Measurements from ENCODE around the gene NNAT. TPM values are rescaled to one million over a fixed set of nuclear protein-coding genes. Genes with fewer than 3 reads are reported as not detected.

The NNAT gene
- total RNA-seq, 1 experiment from 2014 or later = 43.1 TPM

DNA sequence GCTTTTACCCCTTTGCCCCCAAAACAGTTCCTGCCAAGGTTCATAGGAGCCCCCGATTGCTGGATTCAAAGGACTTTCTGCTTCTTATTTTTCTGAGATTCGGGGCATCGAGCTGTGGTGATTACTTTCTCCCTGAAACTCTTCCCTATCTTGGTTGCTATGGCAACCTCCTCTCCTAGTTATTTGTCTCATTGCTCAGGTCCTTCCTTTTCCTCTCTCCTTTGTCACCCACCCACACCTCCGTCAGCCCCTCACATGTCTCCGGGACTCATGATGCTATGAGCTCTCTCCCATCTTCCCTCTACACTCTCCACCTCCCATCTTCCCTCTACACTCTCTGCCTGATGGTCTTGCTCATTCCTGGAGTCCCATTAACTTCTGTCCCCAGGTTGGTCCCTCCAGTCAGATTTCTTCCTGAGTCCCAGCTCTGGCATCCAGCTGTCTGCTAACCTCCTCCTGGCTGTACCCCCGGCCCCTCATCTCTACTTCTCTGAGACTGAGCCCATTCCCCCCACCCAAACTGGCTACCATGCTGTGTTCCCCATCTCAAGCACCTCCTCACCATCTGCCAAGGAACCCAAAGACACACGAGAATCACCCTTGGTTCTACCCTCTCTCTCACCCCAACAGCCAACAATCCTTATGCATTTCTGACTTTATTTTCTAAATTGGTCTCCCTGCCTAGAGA lies 30.2 kb upstream of the NNAT start:
- Histone ChIP-seq H3K4me1 (ENCODE audit: insufficient read depth, low read length) (no peaks in the 10 kb centered on the region; the same call in 1 of the 2 replicates), H2BK5ac (ENCODE audit: insufficient read length, low read length) (no peak overlapping the region), H4K5ac (ENCODE audit: insufficient read length, low read depth, low read length) (no peak overlapping the region), H3T11ph (ENCODE audit: low read length) (no peak overlapping the region), H3K4me2 (ENCODE audit: insufficient read depth, insufficient read length, low read length) (no peak overlapping the region), H3K4ac (ENCODE audit: low read depth, low read length) (no peak overlapping the region), H2BK15ac (ENCODE audit: low read depth, low read length) (no peak overlapping the region), H4K8ac (replicated peaks; ENCODE audit: insufficient read length, low read depth, low read length) (no peak overlapping the region), H3K27me3 (ENCODE audit: insufficient read depth, low read length) (no peaks in the 10 kb centered on the region), H3K18ac (ENCODE audit: insufficient read length, low read depth, low read length) (no peak overlapping the region), H2AK5ac (ENCODE audit: insufficient read length, low read length) (no peak overlapping the region), H3K9me3 (ENCODE audit: control insufficient read depth, low read depth, low read length) (no peaks in the 10 kb centered on the region), H3K79me2 (ENCODE audit: insufficient read depth, low read length) (no peaks in the 10 kb centered on the region), H4K91ac (ENCODE audit: insufficient read length, low read depth, low read length) (no peak overlapping the region), H3K23ac (ENCODE audit: insufficient read length, low read depth, low read length) (no peak overlapping the region), H3K9ac (ENCODE audit: extremely low read depth, insufficient read length, low read length) (no peak overlapping the region), H2BK120ac (ENCODE audit: low read depth, low read length, poor library complexity, severe bottlenecking) (no peak overlapping the region), H3K27ac (ENCODE audit: insufficient read length, low read depth, low read length) (no peak overlapping the region), H2BK20ac (ENCODE audit: low read depth, low read length, poor library complexity, severe bottlenecking) (no peak overlapping the region), H2BK12ac (ENCODE audit: insufficient read length, low read depth, low read length) (no peak overlapping the region), H3K79me1 (ENCODE audit: insufficient read depth, low read depth, low read length, poor library complexity, severe bottlenecking) (no peaks in the 10 kb centered on the region), H3K23me2 (ENCODE audit: insufficient read length, low read depth, low read length, poor library complexity, severe bottlenecking) (no peaks in the 10 kb centered on the region), H3K14ac (ENCODE audit: insufficient read depth, low read length) (no peak overlapping the region), H3K56ac (ENCODE audit: insufficient read length, low read depth, low read length) (no peak overlapping the region), H2AFZ (ENCODE audit: low read length) (no peak overlapping the region), H4K20me1 (ENCODE audit: control insufficient read depth, insufficient read depth, insufficient read length) (no peaks in the 10 kb centered on the region)
- no peak overlapping the region; a peak in 2 of 7 replicates for H3K27ac Mint-ChIP-seq
- no CpG with 5 or more reads among the region's 7 CpGs for WGBS (ENCODE audit: extremely low coverage, insufficient read length, low lambda C conversion rate)
- H3K27me3 Mint-ChIP-seq (ENCODE audit: low read depth) = peaks cover 8% of the 10 kb centered on the region
- TF ChIP-seq, protein P1, sequence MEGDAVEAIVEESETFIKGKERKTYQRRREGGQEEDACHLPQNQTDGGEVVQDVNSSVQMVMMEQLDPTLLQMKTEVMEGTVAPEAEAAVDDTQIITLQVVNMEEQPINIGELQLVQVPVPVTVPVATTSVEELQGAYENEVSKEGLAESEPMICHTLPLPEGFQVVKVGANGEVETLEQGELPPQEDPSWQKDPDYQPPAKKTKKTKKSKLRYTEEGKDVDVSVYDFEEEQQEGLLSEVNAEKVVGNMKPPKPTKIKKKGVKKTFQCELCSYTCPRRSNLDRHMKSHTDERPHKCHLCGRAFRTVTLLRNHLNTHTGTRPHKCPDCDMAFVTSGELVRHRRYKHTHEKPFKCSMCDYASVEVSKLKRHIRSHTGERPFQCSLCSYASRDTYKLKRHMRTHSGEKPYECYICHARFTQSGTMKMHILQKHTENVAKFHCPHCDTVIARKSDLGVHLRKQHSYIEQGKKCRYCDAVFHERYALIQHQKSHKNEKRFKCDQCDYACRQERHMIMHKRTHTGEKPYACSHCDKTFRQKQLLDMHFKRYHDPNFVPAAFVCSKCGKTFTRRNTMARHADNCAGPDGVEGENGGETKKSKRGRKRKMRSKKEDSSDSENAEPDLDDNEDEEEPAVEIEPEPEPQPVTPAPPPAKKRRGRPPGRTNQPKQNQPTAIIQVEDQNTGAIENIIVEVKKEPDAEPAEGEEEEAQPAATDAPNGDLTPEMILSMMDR (conservative IDR thresholded peaks at IDR 0.05) = no peak
- H3K4me3 Mint-ChIP-seq = no peak overlapping the region; a peak in 1 of 5 replicates
- no peak for DNase-seq
- H3K4me1 Mint-ChIP-seq = peaks cover 21 to 25% of the 10 kb centered on the region in 2 experiments
- no peaks in the 10 kb centered on the region; a peak in 1 of 5 replicates for H3K9me3 Mint-ChIP-seq
- H3K36me3 Mint-ChIP-seq (ENCODE audit: insufficient read depth in 1 of 3, low read depth in 3 of 3) = peaks cover 0 to 5% (median 0%) of the 10 kb centered on the region in 3 experiments; a peak in 2 of 7 replicates
